ENCODE results near the gene KRT3.

The KRT3 gene

GRCh38 chr12:52795694-52796428, at the start of gene KRT3:
KRT3 (minus strand) TSS chr12:52796117; CDS start chr12:52796042, 75 bp downstream.
- no peak for ATAC-seq

- ATAC-seq: no peak
These were observed 48.5 kb upstream of the KRT3 start for GRCh38 chr12:52844386-52844785.

GRCh38 chr12:52839436-52840105, 43.7 kb upstream of the KRT3 start:
- no peak for ATAC-seq

- ATAC-seq: no peak
These were observed 42.9 kb upstream of the KRT3 start for GRCh38 chr12:52838609-52839435.

- no peak for ATAC-seq
These were observed 42.1 kb upstream of the KRT3 start for GRCh38 chr12:52837781-52838608.

GRCh38 chr12:52837413-52837741, 41.5 kb upstream of the KRT3 start:
- ATAC-seq: no peak

- ATAC-seq: no peak
These were observed 40.8 kb upstream of the KRT3 start for GRCh38 chr12:52836491-52837412.

GRCh38 chr12:52836042-52836466, 40.1 kb upstream of the KRT3 start:
- peak; percentile 61 to 66 for ATAC-seq

- no peak for ATAC-seq
These were observed 39.5 kb upstream of the KRT3 start for GRCh38 chr12:52835271-52836041.

- no peak for ATAC-seq
These were observed 38.7 kb upstream of the KRT3 start for GRCh38 chr12:52834727-52835001.

- ATAC-seq: no peak
These were observed 38.2 kb upstream of the KRT3 start, which contains the start of gene KRT79 for GRCh38 chr12:52833922-52834726. KRT79 (minus strand) TSS chr12:52834311; CDS start chr12:52834260, 51 bp downstream.

- no peak for ATAC-seq
These were observed 37.3 kb upstream of the KRT3 start for GRCh38 chr12:52832985-52833905.

- ATAC-seq: no peak
These were observed 36.5 kb upstream of the KRT3 start for GRCh38 chr12:52832451-52832850.

- no peak for ATAC-seq
These were observed 35.3 kb upstream of the KRT3 start for GRCh38 chr12:52831251-52831650.

GRCh38 chr12:52829986-52830770, 34.3 kb upstream of the KRT3 start:
- ATAC-seq: no peak

- ATAC-seq: no peak
These were observed 32.7 kb upstream of the KRT3 start for GRCh38 chr12:52828591-52829021.

GRCh38 chr12:52828156-52828555, 32.2 kb upstream of the KRT3 start:
- no peak for ATAC-seq

All from activated CD4-positive, CD25-positive, alpha-beta regulatory T cell treated with anti-CD3 and anti-CD28 coated beads, Interleukin-2, amount 50 U/mL, for 24 hours (primary cell).